ENCODE measurements around the gene GATA3. TPM values are rescaled to one million over a fixed set of nuclear protein-coding genes. Genes with fewer than 3 reads are reported as not detected.

GATA3 gene
- polyA plus RNA-seq, 1 experiment = 0.06 TPM

DNA sequence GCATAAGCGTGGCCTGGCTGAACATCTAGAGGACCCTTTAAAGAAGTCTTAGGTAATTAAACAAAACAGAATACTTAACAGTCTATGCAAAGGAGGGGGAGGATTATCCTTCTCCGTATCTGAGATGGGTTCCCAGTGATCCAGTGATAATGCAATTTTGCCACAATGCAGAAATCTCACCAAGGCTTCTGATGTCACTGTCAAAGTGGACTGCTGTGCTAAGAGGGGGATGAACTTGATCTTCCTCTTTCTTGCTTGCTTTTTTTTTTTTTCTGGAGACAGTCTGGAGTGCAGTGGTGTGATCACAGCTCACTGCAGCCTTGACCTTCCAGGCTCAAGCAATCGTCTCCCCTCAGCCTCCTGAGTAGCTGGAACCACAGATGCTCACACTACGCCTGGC is 30.8 kb downstream of the GATA3 start:
- H3K36me3 ChIP-seq (ENCODE audit: control insufficient read depth, insufficient read depth, low read length) = no peaks in the 10 kb centered on the region
- H3K27me3 ChIP-seq (ENCODE audit: control insufficient read depth, insufficient read depth, low read length) = no peaks in the 10 kb centered on the region
- ChIA-PET POLR2A (no interaction called here), CTCF (no interaction called here)
- no peak for DNase-seq (ENCODE audit: low read depth)
- TF ChIP-seq, protein P1, sequence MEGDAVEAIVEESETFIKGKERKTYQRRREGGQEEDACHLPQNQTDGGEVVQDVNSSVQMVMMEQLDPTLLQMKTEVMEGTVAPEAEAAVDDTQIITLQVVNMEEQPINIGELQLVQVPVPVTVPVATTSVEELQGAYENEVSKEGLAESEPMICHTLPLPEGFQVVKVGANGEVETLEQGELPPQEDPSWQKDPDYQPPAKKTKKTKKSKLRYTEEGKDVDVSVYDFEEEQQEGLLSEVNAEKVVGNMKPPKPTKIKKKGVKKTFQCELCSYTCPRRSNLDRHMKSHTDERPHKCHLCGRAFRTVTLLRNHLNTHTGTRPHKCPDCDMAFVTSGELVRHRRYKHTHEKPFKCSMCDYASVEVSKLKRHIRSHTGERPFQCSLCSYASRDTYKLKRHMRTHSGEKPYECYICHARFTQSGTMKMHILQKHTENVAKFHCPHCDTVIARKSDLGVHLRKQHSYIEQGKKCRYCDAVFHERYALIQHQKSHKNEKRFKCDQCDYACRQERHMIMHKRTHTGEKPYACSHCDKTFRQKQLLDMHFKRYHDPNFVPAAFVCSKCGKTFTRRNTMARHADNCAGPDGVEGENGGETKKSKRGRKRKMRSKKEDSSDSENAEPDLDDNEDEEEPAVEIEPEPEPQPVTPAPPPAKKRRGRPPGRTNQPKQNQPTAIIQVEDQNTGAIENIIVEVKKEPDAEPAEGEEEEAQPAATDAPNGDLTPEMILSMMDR (IDR thresholded peaks at IDR 0.05; ENCODE audit: insufficient read depth, low read depth, low read length) = no peak
- H3K4me3 ChIP-seq (ENCODE audit: low read depth, low read length) = no peak overlapping the region

DNA sequence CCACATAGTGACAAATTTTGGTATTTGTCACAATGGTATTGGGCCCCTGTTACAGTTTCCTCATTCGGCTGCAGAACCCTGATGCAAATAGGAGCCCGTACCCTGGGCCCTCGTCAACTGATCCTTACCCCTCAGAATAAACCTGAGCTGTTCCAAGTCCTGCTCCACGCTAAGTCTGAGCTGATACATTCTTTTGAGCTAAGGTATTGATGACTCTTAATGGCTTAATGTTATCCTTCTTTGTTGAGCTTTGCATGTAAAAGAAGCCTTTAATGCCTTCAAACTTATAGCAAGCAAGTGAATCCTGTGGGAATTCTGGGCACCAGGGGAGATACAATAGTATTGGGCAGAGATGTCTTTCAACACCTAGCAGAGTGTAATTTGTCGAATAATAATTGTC is 31.8 kb downstream of the GATA3 start:
- DNase-seq (ENCODE audit: low read depth) = no peak
- TF ChIP-seq, protein P1 (IDR thresholded peaks at IDR 0.05; ENCODE audit: insufficient read depth, low read depth, low read length) = no peak
- ChIA-PET CTCF (no interaction called here), POLR2A (no interaction called here)
- H3K36me3 ChIP-seq (ENCODE audit: control insufficient read depth, insufficient read depth, low read length) = no peaks in the 10 kb centered on the region
- no peaks in the 10 kb centered on the region for H3K27me3 ChIP-seq (ENCODE audit: control insufficient read depth, insufficient read depth, low read length)
- H3K4me3 ChIP-seq (ENCODE audit: low read depth, low read length) = no peak overlapping the region

DNA sequence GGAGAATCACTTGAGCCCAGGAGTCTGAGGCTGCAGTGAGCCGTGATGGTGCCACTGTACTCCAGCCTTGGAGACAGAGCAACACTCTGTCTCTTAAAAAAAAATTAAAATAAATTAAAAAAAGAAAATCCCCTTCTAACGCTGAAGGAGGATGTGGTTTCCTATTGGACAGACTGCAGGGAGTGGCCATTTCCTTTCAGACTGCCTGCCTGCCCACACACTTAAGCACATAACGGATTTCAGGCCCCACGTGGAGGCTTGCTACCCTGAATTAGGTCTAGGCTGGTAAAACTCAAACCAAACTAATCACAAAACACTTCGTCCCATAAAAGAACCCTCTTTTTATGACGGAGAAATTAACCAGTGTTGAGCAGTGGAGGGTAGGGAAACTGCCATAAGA is 34.0 kb downstream of the GATA3 start:
- POLR2A ChIA-PET = no interaction called here
- no peak for DNase-seq (ENCODE audit: low read depth)
- TF ChIP-seq, protein P1 (IDR thresholded peaks at IDR 0.05; ENCODE audit: insufficient read depth, low read depth, low read length) = no peak
- CTCF ChIA-PET = no interaction called here
- Histone ChIP-seq H3K27me3 (ENCODE audit: control insufficient read depth, insufficient read depth, low read length) (no peaks in the 10 kb centered on the region), H3K36me3 (ENCODE audit: control insufficient read depth, insufficient read depth, low read length) (no peaks in the 10 kb centered on the region), H3K4me3 (ENCODE audit: low read depth, low read length) (no peak overlapping the region)

DNA sequence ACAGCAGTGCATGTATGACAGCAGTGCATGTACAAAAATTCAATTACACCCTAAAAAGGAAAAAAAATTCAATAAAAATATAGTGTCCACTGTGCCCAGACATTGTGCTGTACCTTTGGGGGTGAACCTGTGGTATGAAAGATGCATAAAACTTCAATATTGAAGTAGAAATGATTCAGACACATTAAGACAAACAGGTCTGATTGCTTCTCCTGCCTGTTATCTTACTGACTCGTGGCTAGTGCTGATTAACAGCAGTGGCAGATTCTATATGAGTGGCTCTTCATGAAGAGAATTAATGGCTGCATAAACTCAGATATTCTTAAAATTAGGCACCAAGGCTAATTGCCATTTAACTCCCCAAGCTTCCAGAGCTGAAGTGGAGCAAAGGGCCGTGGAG is 37.9 kb downstream of the GATA3 start:
- POLR2A ChIA-PET = no interaction called here
- CTCF ChIA-PET = no interaction called here

DNA sequence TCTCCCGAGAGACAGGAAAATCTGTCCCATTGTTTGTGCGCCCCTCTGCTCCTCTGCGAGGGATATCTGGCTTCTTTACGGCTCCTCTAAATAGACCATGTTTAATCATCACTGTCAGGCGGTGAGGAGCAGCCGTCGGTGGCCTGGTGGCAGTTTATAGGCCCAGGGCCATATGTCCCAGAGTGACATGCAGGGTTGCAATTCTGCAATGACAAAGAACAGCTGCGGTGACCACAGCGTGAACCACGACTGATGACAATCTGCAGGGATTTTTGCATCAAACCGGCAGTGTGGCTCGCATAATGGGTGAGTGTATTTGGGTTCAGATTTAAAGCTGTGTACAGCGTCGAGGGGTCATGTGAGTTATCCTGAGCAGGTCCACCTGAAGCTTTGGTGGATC is 41.5 kb downstream of the GATA3 start:
- no peak overlapping the region for H3K4me3 ChIP-seq (ENCODE audit: low read depth, low read length)
- H3K27me3 ChIP-seq (ENCODE audit: control insufficient read depth, insufficient read depth, low read length) = no peaks in the 10 kb centered on the region
- no peaks in the 10 kb centered on the region for H3K36me3 ChIP-seq (ENCODE audit: control insufficient read depth, insufficient read depth, low read length)
- TF ChIP-seq, protein P1 (IDR thresholded peaks at IDR 0.05; ENCODE audit: insufficient read depth, low read depth, low read length) = no peak
- ChIA-PET CTCF (no interaction called here), POLR2A (no interaction called here)
- no peak for DNase-seq (ENCODE audit: low read depth)

More for the DNA sequence above, 37.9 kb downstream of the GATA3 start:
- DNase-seq (ENCODE audit: low read depth) = no peak
- no peaks in the 10 kb centered on the region for H3K27me3 ChIP-seq (ENCODE audit: control insufficient read depth, insufficient read depth, low read length)
- no peaks in the 10 kb centered on the region for H3K36me3 ChIP-seq (ENCODE audit: control insufficient read depth, insufficient read depth, low read length)
- no peak overlapping the region for H3K4me3 ChIP-seq (ENCODE audit: low read depth, low read length)
- TF ChIP-seq, protein P1 (IDR thresholded peaks at IDR 0.05; ENCODE audit: insufficient read depth, low read depth, low read length) = no peak

Data from BJ (cell line).